ENCODE measurements around the gene TOMM40. TPM values are rescaled to one million over a fixed set of nuclear protein-coding genes. Genes with fewer than 3 reads are reported as not detected.

Gene TOMM40
- total and polyA plus RNA-seq, 2 of the 13 experiments (the other 11 are each of a cell fraction or from before 2014, with no cell fraction given), result 72.0 to 110 TPM

DNA sequence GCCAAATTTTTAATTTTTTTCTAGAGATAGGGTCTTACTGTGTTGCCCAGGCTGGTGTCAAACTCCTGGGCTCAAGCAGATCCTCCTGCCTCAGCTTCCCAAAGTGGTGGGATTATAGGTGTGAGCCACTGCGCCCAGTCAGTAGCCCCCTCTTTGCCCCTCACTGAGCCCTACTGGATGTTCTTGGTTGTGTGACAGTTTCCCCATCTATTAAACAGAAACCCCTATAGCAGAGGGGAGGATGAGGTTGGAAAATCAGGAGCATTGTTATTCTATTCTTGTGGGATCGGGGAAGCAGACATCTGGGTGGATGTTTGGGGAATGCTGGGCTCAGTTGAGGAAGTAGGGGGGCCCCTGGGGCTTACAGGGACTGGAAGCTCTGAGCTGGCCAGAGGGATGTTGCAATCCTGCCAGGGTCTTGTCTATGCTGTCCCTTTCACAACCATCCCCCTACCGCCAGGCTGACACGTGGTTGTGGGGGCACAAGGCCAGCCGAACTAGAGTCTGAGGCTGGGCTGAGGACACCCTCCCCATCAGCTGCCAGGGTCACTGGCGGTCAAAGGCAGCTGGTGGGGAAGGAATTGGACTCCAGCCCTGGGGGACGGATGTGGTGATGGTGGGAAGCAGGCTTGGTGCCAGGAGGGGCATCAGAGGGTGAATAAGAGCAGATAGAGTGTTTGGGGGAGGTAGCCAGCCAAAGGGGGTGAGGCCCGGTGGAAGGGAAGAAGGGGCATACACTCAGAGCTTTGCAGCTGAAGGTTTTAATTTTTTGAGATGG is 34.2 kb downstream of the TOMM40 start (continued):
- TF ChIP-seq, protein P1, sequence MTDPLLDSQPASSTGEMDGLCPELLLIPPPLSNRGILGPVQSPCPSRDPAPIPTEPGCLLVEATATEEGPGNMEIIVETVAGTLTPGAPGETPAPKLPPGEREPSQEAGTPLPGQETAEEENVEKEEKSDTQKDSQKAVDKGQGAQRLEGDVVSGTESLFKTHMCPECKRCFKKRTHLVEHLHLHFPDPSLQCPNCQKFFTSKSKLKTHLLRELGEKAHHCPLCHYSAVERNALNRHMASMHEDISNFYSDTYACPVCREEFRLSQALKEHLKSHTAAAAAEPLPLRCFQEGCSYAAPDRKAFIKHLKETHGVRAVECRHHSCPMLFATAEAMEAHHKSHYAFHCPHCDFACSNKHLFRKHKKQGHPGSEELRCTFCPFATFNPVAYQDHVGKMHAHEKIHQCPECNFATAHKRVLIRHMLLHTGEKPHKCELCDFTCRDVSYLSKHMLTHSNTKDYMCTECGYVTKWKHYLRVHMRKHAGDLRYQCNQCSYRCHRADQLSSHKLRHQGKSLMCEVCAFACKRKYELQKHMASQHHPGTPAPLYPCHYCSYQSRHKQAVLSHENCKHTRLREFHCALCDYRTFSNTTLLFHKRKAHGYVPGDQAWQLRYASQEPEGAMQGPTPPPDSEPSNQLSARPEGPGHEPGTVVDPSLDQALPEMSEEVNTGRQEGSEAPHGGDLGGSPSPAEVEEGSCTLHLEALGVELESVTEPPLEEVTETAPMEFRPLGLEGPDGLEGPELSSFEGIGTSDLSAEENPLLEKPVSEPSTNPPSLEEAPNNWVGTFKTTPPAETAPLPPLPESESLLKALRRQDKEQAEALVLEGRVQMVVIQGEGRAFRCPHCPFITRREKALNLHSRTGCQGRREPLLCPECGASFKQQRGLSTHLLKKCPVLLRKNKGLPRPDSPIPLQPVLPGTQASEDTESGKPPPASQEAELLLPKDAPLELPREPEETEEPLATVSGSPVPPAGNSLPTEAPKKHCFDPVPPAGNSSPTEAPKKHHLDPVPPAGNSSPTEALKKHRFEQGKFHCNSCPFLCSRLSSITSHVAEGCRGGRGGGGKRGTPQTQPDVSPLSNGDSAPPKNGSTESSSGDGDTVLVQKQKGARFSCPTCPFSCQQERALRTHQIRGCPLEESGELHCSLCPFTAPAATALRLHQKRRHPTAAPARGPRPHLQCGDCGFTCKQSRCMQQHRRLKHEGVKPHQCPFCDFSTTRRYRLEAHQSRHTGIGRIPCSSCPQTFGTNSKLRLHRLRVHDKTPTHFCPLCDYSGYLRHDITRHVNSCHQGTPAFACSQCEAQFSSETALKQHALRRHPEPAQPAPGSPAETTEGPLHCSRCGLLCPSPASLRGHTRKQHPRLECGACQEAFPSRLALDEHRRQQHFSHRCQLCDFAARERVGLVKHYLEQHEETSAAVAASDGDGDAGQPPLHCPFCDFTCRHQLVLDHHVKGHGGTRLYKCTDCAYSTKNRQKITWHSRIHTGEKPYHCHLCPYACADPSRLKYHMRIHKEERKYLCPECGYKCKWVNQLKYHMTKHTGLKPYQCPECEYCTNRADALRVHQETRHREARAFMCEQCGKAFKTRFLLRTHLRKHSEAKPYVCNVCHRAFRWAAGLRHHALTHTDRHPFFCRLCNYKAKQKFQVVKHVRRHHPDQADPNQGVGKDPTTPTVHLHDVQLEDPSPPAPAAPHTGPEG (CRISPR knock-in tag; IDR thresholded peaks at IDR 0.05), result no peak
- TF ChIP-seq NBN (conservative IDR thresholded peaks at IDR 0.05) (0 out of 2 replicates have a peak, but pooled peaks have one; percentile 21), ZNF777 (CRISPR knock-in tag; IDR thresholded peaks at IDR 0.05) (no peak), ZNF256 (CRISPR knock-in tag; conservative IDR thresholded peaks at IDR 0.05) (no peak), MLLT10 (CRISPR knock-in tag; IDR thresholded peaks at IDR 0.05) (no peak), JDP2 (CRISPR knock-in tag; IDR thresholded peaks at IDR 0.05; ENCODE audit: borderline replicate concordance) (no peak; the same call in 1 of the 2 replicates), TAF1 (CRISPR knock-in tag; IDR thresholded peaks at IDR 0.05) (peak; percentile 52; the same call in 1 of the 2 replicates), ZNF33A (CRISPR knock-in tag; IDR thresholded peaks at IDR 0.05; ENCODE audit: borderline replicate concordance) (no peak)
- TF ChIP-seq, protein P2, sequence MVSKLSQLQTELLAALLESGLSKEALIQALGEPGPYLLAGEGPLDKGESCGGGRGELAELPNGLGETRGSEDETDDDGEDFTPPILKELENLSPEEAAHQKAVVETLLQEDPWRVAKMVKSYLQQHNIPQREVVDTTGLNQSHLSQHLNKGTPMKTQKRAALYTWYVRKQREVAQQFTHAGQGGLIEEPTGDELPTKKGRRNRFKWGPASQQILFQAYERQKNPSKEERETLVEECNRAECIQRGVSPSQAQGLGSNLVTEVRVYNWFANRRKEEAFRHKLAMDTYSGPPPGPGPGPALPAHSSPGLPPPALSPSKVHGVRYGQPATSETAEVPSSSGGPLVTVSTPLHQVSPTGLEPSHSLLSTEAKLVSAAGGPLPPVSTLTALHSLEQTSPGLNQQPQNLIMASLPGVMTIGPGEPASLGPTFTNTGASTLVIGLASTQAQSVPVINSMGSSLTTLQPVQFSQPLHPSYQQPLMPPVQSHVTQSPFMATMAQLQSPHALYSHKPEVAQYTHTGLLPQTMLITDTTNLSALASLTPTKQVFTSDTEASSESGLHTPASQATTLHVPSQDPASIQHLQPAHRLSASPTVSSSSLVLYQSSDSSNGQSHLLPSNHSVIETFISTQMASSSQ (IDR thresholded peaks at IDR 0.05; ENCODE audit: low read depth), result peak; percentile 33; the same call in 1 of the 2 replicates
- TF ChIP-seq, protein P2 (CRISPR knock-in tag; IDR thresholded peaks at IDR 0.05; ENCODE audit: borderline replicate concordance), result peak; percentile 95

Data from HepG2 (cell line).